H9 (cell line): Measurements from ENCODE around the gene NEURL1B. TPM values are rescaled to one million over a fixed set of nuclear protein-coding genes. Genes with fewer than 3 reads are reported as not detected.

Experiments used
- DNase-seq: peaks from one replicate; pipeline ENCODE4 v3.0.0-alpha.2; 2017
- H2AFZ ChIP-seq: one replicate; pipeline ENCODE4 v1.6.1; 2013; ENCODE audit warnings: mild to moderate bottlenecking, low read length, control low read depth, moderate library complexity
- H2AK5ac ChIP-seq: 2 replicates; pipeline ENCODE4 v1.6.1; 2013; ENCODE audit warnings: low read length, control low read depth, mixed read lengths; ENCODE audit not compliant: insufficient read length
- H2BK120ac ChIP-seq: one replicate; pipeline ENCODE4 v1.6.1; 2013; ENCODE audit warnings: low read depth, mild to moderate bottlenecking, low read length, control low read depth, inconsistent platforms; ENCODE audit not compliant: poor library complexity, severe bottlenecking
- H2BK12ac ChIP-seq: 2 replicates; pipeline ENCODE4 v1.6.1; 2013; ENCODE audit warnings: low read length, control low read depth, mixed read lengths, low read depth; ENCODE audit not compliant: insufficient read length
- H2BK15ac ChIP-seq: 2 replicates; pipeline ENCODE4 v1.6.1; 2013; ENCODE audit warnings: low read depth, low read length, control low read depth
- H2BK20ac ChIP-seq: one replicate; pipeline ENCODE4 v1.6.1; 2013; ENCODE audit warnings: low read depth, mild to moderate bottlenecking, low read length, control low read depth, inconsistent platforms; ENCODE audit not compliant: poor library complexity, severe bottlenecking
- H2BK5ac ChIP-seq: 2 replicates; pipeline ENCODE4 v1.6.1; 2013; ENCODE audit warnings: low read length, control low read depth, mixed read lengths; ENCODE audit not compliant: insufficient read length
- H3K14ac ChIP-seq: 2 replicates; pipeline ENCODE4 v1.6.1; 2013; ENCODE audit warnings: low read length, control low read depth; ENCODE audit not compliant: insufficient read depth
- H3K18ac ChIP-seq: 2 replicates; pipeline ENCODE4 v1.6.1; 2013; ENCODE audit warnings: low read depth, mild to moderate bottlenecking, mixed read lengths, low read length, control low read depth; ENCODE audit not compliant: insufficient read length
- H3K23ac ChIP-seq: 2 replicates; pipeline ENCODE4 v1.6.1; 2013; ENCODE audit warnings: low read length, control low read depth, mixed read lengths, low read depth; ENCODE audit not compliant: insufficient read length
- H3K23me2 ChIP-seq: 2 replicates; pipeline ENCODE4 v1.6.1; 2013; ENCODE audit warnings: low read depth, mild to moderate bottlenecking, mixed read lengths, low read length, control low read depth; ENCODE audit not compliant: insufficient read length, poor library complexity, severe bottlenecking
- H3K27ac ChIP-seq: 2 replicates; pipeline ENCODE4 v1.5.1; 2013; ENCODE audit warnings: low read length, control low read depth, mixed read lengths, low read depth; ENCODE audit not compliant: insufficient read length
- H3K27me3 ChIP-seq: 2 replicates; pipeline ENCODE4 v1.6.1; 2013; ENCODE audit warnings: low read length, control low read depth, inconsistent platforms; ENCODE audit not compliant: insufficient read depth
- H3K4ac ChIP-seq: 2 replicates; pipeline ENCODE4 v1.6.1; 2013; ENCODE audit warnings: low read depth, mild to moderate bottlenecking, control low read depth, inconsistent platforms, low read length, moderate library complexity
- H3K4me1 ChIP-seq: 2 replicates; pipeline ENCODE4 v1.6.1; 2013; ENCODE audit warnings: low read length, control low read depth, inconsistent platforms; ENCODE audit not compliant: insufficient read depth
- H3K4me2 ChIP-seq: 2 replicates; pipeline ENCODE4 v1.6.1; 2013; ENCODE audit warnings: low read length, control low read depth, mixed read lengths; ENCODE audit not compliant: insufficient read length, insufficient read depth
- H3K56ac ChIP-seq: 2 replicates; pipeline ENCODE4 v1.6.1; 2013; ENCODE audit warnings: low read depth, mild to moderate bottlenecking, mixed read lengths, low read length, control low read depth; ENCODE audit not compliant: insufficient read length
- H3K79me1 ChIP-seq: 2 replicates; pipeline ENCODE4 v1.6.1; 2013; ENCODE audit warnings: low read depth, mild to moderate bottlenecking, moderate library complexity, low read length, control low read depth, inconsistent platforms; ENCODE audit not compliant: insufficient read depth, poor library complexity, severe bottlenecking
- H3K79me2 ChIP-seq: 2 replicates; pipeline ENCODE4 v1.6.1; 2013; ENCODE audit warnings: low read length, control low read depth, inconsistent platforms; ENCODE audit not compliant: insufficient read depth
- H3K9ac ChIP-seq: 2 replicates; pipeline ENCODE4 v1.6.1; 2013; ENCODE audit warnings: low read length, control low read depth, mixed read lengths; ENCODE audit not compliant: insufficient read length; ENCODE audit errors: extremely low read depth
- H3K9me3 ChIP-seq: one replicate; pipeline ENCODE4 v1.6.1; 2013; ENCODE audit warnings: low read depth, low read length, inconsistent platforms; ENCODE audit not compliant: control insufficient read depth
- H3T11ph ChIP-seq: one replicate; pipeline ENCODE4 v1.6.1; 2013; ENCODE audit warnings: mild to moderate bottlenecking, low read length, control low read depth, inconsistent platforms
- H4K20me1 ChIP-seq: one replicate; pipeline ENCODE4 v1.6.1; 2013; ENCODE audit not compliant: control insufficient read depth, insufficient read length, insufficient read depth
- H4K5ac ChIP-seq: 2 replicates; pipeline ENCODE4 v1.6.1; 2013; ENCODE audit warnings: low read depth, mild to moderate bottlenecking, mixed read lengths, low read length, control low read depth; ENCODE audit not compliant: insufficient read length
- H4K8ac ChIP-seq: replicated peaks from 2 replicates; pipeline ENCODE4 v1.6.1; 2013; ENCODE audit warnings: low read length, control low read depth, mixed read lengths, low read depth; ENCODE audit not compliant: insufficient read length
- H4K91ac ChIP-seq: 2 replicates; pipeline ENCODE4 v1.6.1; 2013; ENCODE audit warnings: low read depth, mild to moderate bottlenecking, moderate library complexity, mixed read lengths, low read length, control low read depth; ENCODE audit not compliant: insufficient read length
- H3K27ac Mint-ChIP-seq, 3 experiments: 2 replicates in 2 of 3; 3 replicates in 1 of 3; pipeline ENCODE4 v1.8.0; 2020 to 2021; ENCODE audit warnings: mixed read lengths in 3 of 3, mild to moderate bottlenecking in 1 of 3, moderate library complexity in 1 of 3
- H3K27me3 Mint-ChIP-seq: 2 replicates; pipeline ENCODE4 v1.8.0; 2021; ENCODE audit warnings: low read depth, mild to moderate bottlenecking, moderate library complexity, mixed read lengths
- H3K36me3 Mint-ChIP-seq, 3 experiments: 2 replicates in 2 of 3; 3 replicates in 1 of 3; pipeline ENCODE4 v1.8.0; 2020 to 2021; ENCODE audit warnings: low read depth in 3 of 3, mixed read lengths in 3 of 3; ENCODE audit not compliant: insufficient read depth in 1 of 3
- H3K4me1 Mint-ChIP-seq, 2 experiments: 2 replicates each; pipeline ENCODE4 v1.8.0; 2020; ENCODE audit warnings: mixed read lengths in 2 of 2
- H3K4me3 Mint-ChIP-seq, 2 experiments: 2 replicates in 1 of 2; 3 replicates in 1 of 2; pipeline ENCODE4 v1.8.0; 2020 to 2021; ENCODE audit warnings: mild to moderate bottlenecking in 2 of 2, mixed read lengths in 2 of 2, moderate library complexity in 1 of 2
- H3K9me3 Mint-ChIP-seq, 2 experiments: 2 replicates in 1 of 2; 3 replicates in 1 of 2; pipeline ENCODE4 v1.8.0; 2020; ENCODE audit warnings: mild to moderate bottlenecking in 2 of 2, mixed read lengths in 2 of 2, moderate library complexity in 1 of 2
- CTCF ChIP-seq: fragments of 200-600 bp; sonication (generic); conservative IDR thresholded peaks from 3 replicates; pipeline ENCODE4 v1.8.0; 2021; ENCODE audit warnings: antibody characterized with exemption, mild to moderate bottlenecking
- WGBS: extraction: QIAGEN DNeasy Blood & Tissue Kit; methylation state at CpG from one replicate; pipeline ENCODE4 v1.1.7; 2013; ENCODE audit warnings: missing lambda C conversion rate, low lambda C conversion rate, mixed read lengths; ENCODE audit not compliant: insufficient read length; ENCODE audit errors: extremely low coverage; 5-methylcytosine and 5-hydroxymethylcytosine counted together
- total RNA-seq: library from RNA; stranded (reverse); gene quantifications from 2 replicates; pipeline ENCODE4 v1.2.1, GENCODE V29; 2021

The NEURL1B gene
- total RNA-seq, 1 experiment from 2014 or later = 3.6 TPM

DNA sequence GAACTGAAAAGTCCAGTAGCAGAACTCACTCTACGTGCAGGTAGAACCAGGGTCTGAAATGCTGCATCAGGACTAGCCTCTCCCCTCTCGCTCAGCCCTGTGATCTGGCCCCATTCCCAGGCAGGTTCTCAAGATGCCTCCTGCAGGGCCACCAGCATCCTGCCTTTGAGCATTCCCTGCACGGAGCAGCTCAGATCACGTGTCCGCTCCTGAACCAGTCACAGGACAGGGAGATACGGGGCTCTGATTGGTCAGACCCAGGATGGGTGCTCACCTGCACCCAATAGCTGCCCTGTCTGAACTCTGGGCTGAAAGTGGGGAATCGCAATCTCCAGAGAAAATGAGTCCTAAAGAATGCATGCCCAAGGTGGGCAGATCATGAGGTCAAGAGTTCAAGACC lies 50.8 kb downstream of the NEURL1B start:
- Histone ChIP-seq H3K4ac (no peak overlapping the region), H3K27me3 (no peaks in the 10 kb centered on the region), H3K79me1 (no peaks in the 10 kb centered on the region), H4K20me1 (no peaks in the 10 kb centered on the region), H3K18ac (no peak overlapping the region), H4K91ac (no peak overlapping the region), H3K56ac (no peak overlapping the region), H4K8ac (no peak overlapping the region), H3K79me2 (no peaks in the 10 kb centered on the region), H2BK5ac (no peak overlapping the region), H2AFZ (no peak overlapping the region), H3K23me2 (no peaks in the 10 kb centered on the region), H3K27ac (no peak overlapping the region), H3T11ph (no peak overlapping the region), H3K4me2 (no peak overlapping the region), H2BK120ac (no peak overlapping the region), H2BK15ac (no peak overlapping the region), H3K9me3 (no peaks in the 10 kb centered on the region), H3K14ac (no peak overlapping the region), H3K23ac (no peak overlapping the region), H2BK12ac (no peak overlapping the region), H3K9ac (no peak overlapping the region), H2BK20ac (no peak overlapping the region), H2AK5ac (no peak overlapping the region), H3K4me1 (no peaks in the 10 kb centered on the region), H4K5ac (no peak overlapping the region)
- TF ChIP-seq CTCF = no peak
- DNase-seq = peak; percentile 62
- Mint-ChIP-seq H3K36me3 (peaks cover 0 to 13% (median 2%) of the 10 kb centered on the region in 3 experiments; a peak in 1 of 7 replicates), H3K4me3 (no peak overlapping the region), H3K27me3 (peaks cover 11% of the 10 kb centered on the region), H3K27ac (no peak overlapping the region), H3K4me1 (peaks cover 22 to 32% of the 10 kb centered on the region in 2 experiments), H3K9me3 (no peaks in the 10 kb centered on the region)
- WGBS = no CpG with 5 or more reads among the region's 7 CpGs
